Lung (tissue), 16 donors: ENCODE measurements around the gene RTF1. TPM values are rescaled to one million over a fixed set of nuclear protein-coding genes. Genes with fewer than 3 reads are reported as not detected.
A peak's percentile ranks its signal among the peaks of the same experiment; 100 is the strongest.
"Not testable (repeated sequence)": the region's sequence is repeated elsewhere in the genome, so short reads cannot be mapped to it uniquely, and the experiment has no call there.

Source experiments
- ATAC-seq: fragments of 200-7000 bp; cut with Tn5 transposase; one replicate; pipeline ENCODE4 v1.9.1; 2020; ENCODE audit warnings: moderate number of reproducible peaks; ENCODE audit not compliant: insufficient read depth, low FRiP score
- DNase-seq, 3 donors: peaks; one replicate each; pipeline ENCODE4 v3.0.0-alpha.2; 2013 to 2017
- H3K27ac ChIP-seq, 2 donors: one replicate each; pipeline ENCODE4 v1.5.1; 2013; ENCODE audit warnings: mild to moderate bottlenecking in 2 of 2, moderate library complexity in 2 of 2, control low read depth in 1 of 2, inconsistent platforms in 1 of 2, low read depth in 1 of 2, low read length in 1 of 2
- H3K27me3 ChIP-seq, 3 donors: one replicate each; pipeline ENCODE4 v1.5.1; 2013; ENCODE audit warnings: low read length in 2 of 3; ENCODE audit not compliant: control insufficient read depth in 3 of 3, insufficient read depth in 3 of 3
- H3K36me3 ChIP-seq, 4 donors: one replicate each; pipeline ENCODE4 v1.5.1; 2013; ENCODE audit warnings: low read length in 4 of 4, mild to moderate bottlenecking in 1 of 4, moderate library complexity in 1 of 4; ENCODE audit not compliant: control insufficient read depth in 4 of 4, insufficient read depth in 4 of 4
- H3K4me1 ChIP-seq, 5 donors: one replicate each; pipeline ENCODE4 v1.5.1; 2013; ENCODE audit warnings: low read length in 5 of 5, mild to moderate bottlenecking in 2 of 5, moderate library complexity in 1 of 5; ENCODE audit not compliant: control insufficient read depth in 5 of 5, insufficient read depth in 5 of 5
- H3K4me3 ChIP-seq: one replicate; pipeline ENCODE4 v1.5.1; 2013; ENCODE audit warnings: mild to moderate bottlenecking, control low read depth, moderate library complexity
- H3K9ac ChIP-seq, 2 donors: one replicate each; pipeline ENCODE4 v1.5.1; 2013; ENCODE audit warnings: low read length in 2 of 2, control low read depth in 1 of 2; ENCODE audit not compliant: insufficient read depth in 1 of 2
- H3K9me3 ChIP-seq, 4 donors: one replicate each; pipeline ENCODE4 v1.5.1; 2013; ENCODE audit warnings: low read length in 3 of 4, mild to moderate bottlenecking in 1 of 4, moderate library complexity in 1 of 4; ENCODE audit not compliant: control insufficient read depth in 4 of 4, insufficient read depth in 3 of 4
- WGBS, 2 donors: extraction: QIAGEN DNeasy Blood & Tissue Kit; methylation state at CpG; one replicate each; pipeline ENCODE4 v1.1.7; 2013; 5-methylcytosine and 5-hydroxymethylcytosine counted together
- long read RNA-seq, 5 donors: transcript quantifications; one replicate each; lab custom pipeline, GENCODE V29; 2026
- polyA plus RNA-seq, 2 donors: library from polyadenylated mRNA; stranded (reverse); fragments of 200-250 nt; gene quantifications; one replicate each; pipeline ENCODE4 v1.2.1, GENCODE V29; 2013
- total RNA-seq, 2 donors: library from RNA; depleted of rRNA in 1 of 2; stranded (reverse); fragments of >200 nt in 1 of 2; gene quantifications; one replicate each; pipeline ENCODE4 v1.2.1, GENCODE V29; 2014 to 2021
- TF ChIP-seq, protein P1 (sequence below): IDR thresholded peaks from 2 replicates; pipeline ENCODE4 v1.5.1; 2012; ENCODE audit warnings: mild to moderate bottlenecking; ENCODE audit errors: control extremely low read depth, extremely low read depth
- donor health status: control.
- donor health status: control.
- donor health status: Bipolar disorder and iron deficiency.
- donor health status: healthy.
- donor health status: DM: yes; HTN: yes; CAD: no.

RTF1 gene
- 10 to 100 TPM; 22.5 to 38.6 TPM for total RNA-seq
- polyA plus RNA-seq = 10 to 100 TPM; 14.4 to 16.3 TPM
- long read RNA-seq, donor 1, full-length matches to known transcripts = 8 of 8 reads
- long read RNA-seq, donor 1, partial matches to known transcripts = 0 of 8 reads
- long read RNA-seq, donor 1, other reads (novel, unspliced or antisense) = 0 of 8 reads
- long read RNA-seq, donor 2, full-length matches to known transcripts = 2 of 2 reads
- long read RNA-seq, donor 2, partial matches to known transcripts = 0 of 2 reads
- long read RNA-seq, donor 2, other reads (novel, unspliced or antisense) = 0 of 2 reads
- long read RNA-seq, donor 3, partial matches to known transcripts = 7 of 9 reads
- long read RNA-seq, donor 3, other reads (novel, unspliced or antisense) = 0 of 9 reads
- long read RNA-seq, donor 4, full-length matches to known transcripts = 3 of 52 reads
- long read RNA-seq, donor 4, partial matches to known transcripts = 49 of 52 reads
- long read RNA-seq, donor 4, other reads (novel, unspliced or antisense) = 0 of 52 reads
- long read RNA-seq, donor 5, full-length matches to known transcripts = 5 of 23 reads
- long read RNA-seq, donor 5, partial matches to known transcripts = 18 of 23 reads
- long read RNA-seq, donor 5, other reads (novel, unspliced or antisense) = 0 of 23 reads

DNA sequence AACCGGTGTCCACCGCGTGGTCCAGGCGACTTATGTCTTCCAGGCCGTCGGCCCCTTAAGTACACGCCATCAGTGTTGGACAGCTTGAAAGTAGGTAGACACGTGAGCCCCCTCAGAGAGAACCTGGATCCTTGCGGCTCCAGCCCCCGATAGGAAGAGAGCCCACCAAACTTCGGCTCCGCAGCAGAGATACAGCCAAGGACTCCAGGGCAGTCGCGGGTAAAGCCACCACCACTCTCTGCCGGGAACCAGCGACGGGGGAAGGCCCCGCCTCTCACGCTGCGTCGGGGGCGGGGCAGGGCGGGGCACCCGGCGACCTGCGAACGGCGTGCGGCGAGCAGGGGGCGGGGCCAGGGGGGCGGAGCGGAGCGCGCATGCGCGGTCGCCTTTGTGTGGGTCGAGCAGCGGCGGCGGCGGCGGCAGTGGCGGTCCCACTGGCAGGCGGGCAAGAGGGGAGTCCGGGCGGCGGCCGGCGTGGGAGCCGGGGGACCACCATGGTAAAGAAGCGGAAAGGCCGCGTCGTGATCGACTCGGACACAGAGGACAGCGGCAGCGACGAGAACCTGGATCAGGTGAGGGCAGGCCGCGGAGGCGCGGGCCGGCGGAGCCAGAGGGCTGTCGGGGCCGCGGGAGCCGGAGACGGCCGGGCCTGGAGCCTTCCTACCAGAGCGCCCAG is at the start of gene RTF1:
TSS of gene RTF1 (plus strand) at position 354 of the 676 bp plus-strand sequence. CDS start at position 375, 21 bp downstream.
- H3K4me1 ChIP-seq = peaks cover 0 to 10% (median 3%) of the 10 kb centered on the region in 5 donors
- peak within 1 kb of the TSS; percentile 99 for H3K4me3 ChIP-seq
- 0% methylated on average over 55 to 74 of the region's 74 CpGs for WGBS, 2 donors
- no peaks in the 10 kb centered on the region for H3K27me3 ChIP-seq
- H3K9me3 ChIP-seq = no peaks in the 10 kb centered on the region
- H3K9ac ChIP-seq = peak within 1 kb of the TSS; percentile 68 to 87
- DNase-seq (peak; percentile 94 to 97 (median 96)), ATAC-seq (peak; percentile 97)
- H3K36me3 ChIP-seq = no peaks in the 10 kb centered on the region
- H3K27ac ChIP-seq = peak within 1 kb of the TSS; percentile 78 to 92
- TF ChIP-seq, protein P1, sequence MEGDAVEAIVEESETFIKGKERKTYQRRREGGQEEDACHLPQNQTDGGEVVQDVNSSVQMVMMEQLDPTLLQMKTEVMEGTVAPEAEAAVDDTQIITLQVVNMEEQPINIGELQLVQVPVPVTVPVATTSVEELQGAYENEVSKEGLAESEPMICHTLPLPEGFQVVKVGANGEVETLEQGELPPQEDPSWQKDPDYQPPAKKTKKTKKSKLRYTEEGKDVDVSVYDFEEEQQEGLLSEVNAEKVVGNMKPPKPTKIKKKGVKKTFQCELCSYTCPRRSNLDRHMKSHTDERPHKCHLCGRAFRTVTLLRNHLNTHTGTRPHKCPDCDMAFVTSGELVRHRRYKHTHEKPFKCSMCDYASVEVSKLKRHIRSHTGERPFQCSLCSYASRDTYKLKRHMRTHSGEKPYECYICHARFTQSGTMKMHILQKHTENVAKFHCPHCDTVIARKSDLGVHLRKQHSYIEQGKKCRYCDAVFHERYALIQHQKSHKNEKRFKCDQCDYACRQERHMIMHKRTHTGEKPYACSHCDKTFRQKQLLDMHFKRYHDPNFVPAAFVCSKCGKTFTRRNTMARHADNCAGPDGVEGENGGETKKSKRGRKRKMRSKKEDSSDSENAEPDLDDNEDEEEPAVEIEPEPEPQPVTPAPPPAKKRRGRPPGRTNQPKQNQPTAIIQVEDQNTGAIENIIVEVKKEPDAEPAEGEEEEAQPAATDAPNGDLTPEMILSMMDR = no peak

DNA sequence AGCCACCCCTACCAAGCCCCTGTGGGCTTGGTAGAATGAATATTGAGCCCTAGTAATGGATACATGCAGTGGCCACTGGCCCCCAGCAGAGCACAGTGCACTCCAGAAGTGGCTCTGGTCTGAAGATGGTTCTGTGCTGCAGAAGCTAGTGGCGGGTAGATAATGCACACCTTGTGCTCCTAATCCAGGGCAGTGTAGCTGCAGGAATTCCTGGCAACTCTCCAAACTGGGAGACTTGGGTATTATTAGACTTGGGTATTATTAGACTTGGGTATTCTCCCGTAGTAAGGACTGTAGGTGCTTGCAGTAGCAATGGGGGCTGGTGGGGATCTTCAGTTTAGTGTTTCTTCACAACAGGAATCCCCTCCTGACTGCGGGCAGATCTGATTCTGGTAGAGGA is 49.5 kb upstream of the RTF1 start:
- Histone ChIP-seq H3K4me1 (no peaks in the 10 kb centered on the region), H3K4me3 (no peak overlapping the region), H3K9me3 (no peaks in the 10 kb centered on the region), H3K36me3 (peaks cover 0 to 12% (median 5%) of the 10 kb centered on the region in 4 donors), H3K27me3 (no peaks in the 10 kb centered on the region), H3K9ac (no peak overlapping the region), H3K27ac (no peak overlapping the region)
- TF ChIP-seq, protein P1 = no peak
- DNase-seq = no peak
- no peak for ATAC-seq
- 92 to 93% methylated on average over 3 of the region's 3 CpGs for WGBS, 2 donors

DNA sequence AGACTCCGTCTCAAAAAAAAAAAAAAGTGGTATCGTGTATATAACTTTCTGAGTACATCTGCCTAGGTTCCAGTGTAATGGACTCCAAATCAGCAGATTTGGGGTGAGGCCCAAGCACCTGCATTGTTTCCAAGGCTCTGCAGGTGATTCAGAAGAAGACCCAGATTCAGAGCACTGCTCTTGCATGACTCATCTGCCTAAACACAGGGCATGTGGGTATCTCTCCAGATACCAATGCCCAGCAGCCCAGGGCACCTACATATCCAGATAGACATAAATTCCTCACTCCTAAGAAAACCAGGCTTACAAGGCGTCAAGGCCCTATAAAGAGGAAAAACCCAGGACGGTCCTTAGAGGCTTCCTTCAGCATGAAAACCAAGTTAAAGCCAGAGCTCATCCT is 38.9 kb upstream of the RTF1 start:
- Histone ChIP-seq H3K9ac (no peak overlapping the region), H3K27ac (no peak overlapping the region), H3K4me3 (no peak overlapping the region), H3K4me1 (no peaks in the 10 kb centered on the region), H3K9me3 (no peaks in the 10 kb centered on the region), H3K36me3 (peaks cover 0 to 21% (median 8%) of the 10 kb centered on the region in 4 donors), H3K27me3 (no peaks in the 10 kb centered on the region)
- ATAC-seq = no peak
- WGBS, 2 donors = 97 to 98% methylated on average over 4 of the region's 4 CpGs
- TF ChIP-seq, protein P1 = no peak
- DNase-seq = no peak

DNA sequence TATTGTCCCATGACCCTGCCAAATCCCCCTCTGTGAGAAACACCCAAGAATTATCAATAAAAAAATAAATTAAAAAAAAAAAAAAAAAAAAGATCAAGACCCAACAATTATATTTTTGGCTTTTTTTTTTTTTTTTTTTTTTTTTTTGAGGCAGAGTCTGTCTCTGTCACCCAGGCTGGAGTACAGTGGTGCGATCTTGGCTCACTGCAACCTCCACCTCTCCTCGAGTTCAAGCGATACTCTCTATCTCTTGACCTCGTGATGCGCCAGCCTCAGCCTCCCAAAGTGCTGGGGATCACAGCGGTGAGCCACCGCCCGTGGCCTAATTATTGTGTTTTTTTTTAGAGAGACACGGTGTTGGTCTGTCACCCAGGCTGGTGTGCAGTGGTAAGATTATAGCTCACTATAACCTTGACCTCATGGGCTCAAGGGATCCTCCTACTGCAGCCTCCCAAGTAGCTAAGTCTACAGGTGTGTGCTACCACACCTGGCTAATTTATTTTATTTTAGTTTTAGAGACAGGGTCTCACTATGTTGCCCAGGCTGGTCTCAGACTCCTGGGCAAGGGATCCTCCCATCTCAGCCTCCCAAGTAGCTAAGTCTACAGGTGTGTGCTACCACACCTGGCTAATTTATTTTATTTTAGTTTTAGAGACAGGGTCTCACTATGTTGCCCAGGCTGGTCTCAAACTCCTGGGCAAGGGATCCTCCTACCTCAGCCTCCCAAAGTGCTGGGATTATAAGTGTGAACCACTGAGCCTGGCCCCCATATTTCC is 32.7 kb upstream of the RTF1 start:
- not testable (repeated sequence) for DNase-seq, H3K4me1 ChIP-seq, H3K9ac ChIP-seq, ATAC-seq, H3K27me3 ChIP-seq, H3K27ac ChIP-seq, H3K4me3 ChIP-seq, H3K9me3 ChIP-seq
- H3K36me3 ChIP-seq = peaks cover 7 to 23% (median 8%) of the 10 kb centered on the region in 4 donors
- WGBS, 2 donors = 98 to 99% methylated on average over 9 of the region's 9 CpGs
